Spinal cord (tissue), 10 donors: ENCODE results near the gene PKD1L1. TPM values are rescaled to one million over a fixed set of nuclear protein-coding genes. Genes with fewer than 3 reads are reported as not detected.

Experiments
- DNase-seq, 6 donors: peaks; one replicate each; pipeline versions ENCODE4 v3.0.0 to v3.0.0-alpha.2; 2013 to 2015; ENCODE audit warnings: low spot score in 6 of 6, low read depth in 4 of 6
- H3K27ac ChIP-seq: one replicate; pipeline ENCODE4 v1.5.1; 2013; ENCODE audit warnings: low read depth, low read length, control low read depth
- H3K27me3 ChIP-seq: one replicate; pipeline ENCODE4 v1.6.1; 2013; ENCODE audit warnings: low read length; ENCODE audit not compliant: control insufficient read depth, insufficient read depth
- H3K36me3 ChIP-seq: one replicate; pipeline ENCODE4 v1.6.1; 2013; ENCODE audit warnings: low read length; ENCODE audit not compliant: control insufficient read depth, insufficient read depth
- H3K4me1 ChIP-seq: one replicate; pipeline ENCODE4 v1.6.1; 2013; ENCODE audit warnings: low read length; ENCODE audit not compliant: control insufficient read depth, insufficient read depth
- H3K4me3 ChIP-seq: one replicate; pipeline ENCODE4 v1.5.1; 2013; ENCODE audit warnings: low read depth, low read length, control low read depth
- H3K9me3 ChIP-seq: one replicate; pipeline ENCODE4 v1.6.1; 2013; ENCODE audit warnings: low read length; ENCODE audit not compliant: control insufficient read depth, insufficient read depth
- WGBS: methylation state at CpG from one replicate; pipeline ENCODE4 v1.1.5; 2013; ENCODE audit warnings: missing lambda C conversion rate; ENCODE audit not compliant: insufficient coverage; 5-methylcytosine and 5-hydroxymethylcytosine counted together
- polyA plus RNA-seq, 2 donors: library from polyadenylated mRNA; unstranded; fragments of 120-200 nt; gene quantifications; one replicate each; pipeline ENCODE4 v1.2.1, GENCODE V29; 2013; ENCODE audit not compliant: insufficient read length in 2 of 2
- total RNA-seq, 2 donors: library from RNA; depleted of rRNA in 1 of 2; stranded (reverse); fragments of 120-200 nt in 1 of 2; fragments of >200 nt in 1 of 2; gene quantifications; one replicate each; pipeline versions ENCODE4 v1.2.3 to v1.2.4, GENCODE V29; 2013 to 2014
- donor health status: healthy.

The PKD1L1 gene
- total and polyA plus RNA-seq, 4 donors = 0.44 to 1.4 (median 1.1) TPM

GRCh38 chr7:47746468-47746867 lies 201.8 kb downstream of the PKD1L1 start:
- Histone ChIP-seq H3K4me3 (no peak overlapping the region), H3K36me3 (no peaks in the 10 kb centered on the region), H3K27me3 (no peaks in the 10 kb centered on the region), H3K27ac (no peak overlapping the region), H3K4me1 (peaks cover 5% of the 10 kb centered on the region), H3K9me3 (no peaks in the 10 kb centered on the region)
- WGBS = 94% methylated on average over 3 of the region's 4 CpGs
- no peak for DNase-seq

DNA sequence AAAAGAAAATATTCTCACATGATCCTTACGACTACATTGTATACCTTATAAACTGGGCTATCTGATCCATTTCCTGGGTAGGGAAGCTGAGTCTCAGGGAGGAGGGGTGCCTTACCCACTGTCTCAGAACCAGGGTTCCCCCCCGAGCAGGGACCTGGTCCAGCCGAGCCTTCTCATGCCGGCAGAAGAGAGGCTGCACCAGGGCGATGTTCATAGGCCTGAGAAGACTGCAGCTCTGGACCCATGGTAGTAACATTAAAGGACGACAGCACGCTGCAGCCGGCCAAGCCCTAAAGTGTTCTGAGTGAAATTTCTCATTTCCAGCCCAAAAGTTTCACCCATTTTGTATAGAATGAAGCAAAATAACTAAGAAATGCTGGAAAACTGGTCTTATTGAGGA lies 203.4 kb downstream of the PKD1L1 start:
- no peak overlapping the region for H3K27ac ChIP-seq
- H3K9me3 ChIP-seq = no peaks in the 10 kb centered on the region
- H3K27me3 ChIP-seq = no peaks in the 10 kb centered on the region
- H3K4me3 ChIP-seq = no peak overlapping the region
- H3K36me3 ChIP-seq = no peaks in the 10 kb centered on the region
- peaks cover 6% of the 10 kb centered on the region for H3K4me1 ChIP-seq
- WGBS = 98% methylated on average over 7 of the region's 8 CpGs
- DNase-seq = no peak

GRCh38 chr7:47743965-47744591 lies 204.2 kb downstream of the PKD1L1 start:
- H3K36me3 ChIP-seq = no peaks in the 10 kb centered on the region
- H3K9me3 ChIP-seq = no peaks in the 10 kb centered on the region
- no peak overlapping the region for H3K4me3 ChIP-seq
- H3K27ac ChIP-seq = no peak overlapping the region
- H3K27me3 ChIP-seq = no peaks in the 10 kb centered on the region
- peak in 1 of 6 donors; percentile 23 for DNase-seq
- WGBS = 30% methylated on average over 20 of the region's 25 CpGs
- peaks cover 12% of the 10 kb centered on the region for H3K4me1 ChIP-seq

GRCh38 chr7:47741984-47742383 lies 206.3 kb downstream of the PKD1L1 start:
- no peaks in the 10 kb centered on the region for H3K27me3 ChIP-seq
- H3K4me1 ChIP-seq = peaks cover 18% of the 10 kb centered on the region
- no peak for DNase-seq
- no peak overlapping the region for H3K27ac ChIP-seq
- no peaks in the 10 kb centered on the region for H3K36me3 ChIP-seq
- no peak overlapping the region for H3K4me3 ChIP-seq
- no peaks in the 10 kb centered on the region for H3K9me3 ChIP-seq
- WGBS = 33% methylated on average over 1 of the region's 6 CpGs

DNA sequence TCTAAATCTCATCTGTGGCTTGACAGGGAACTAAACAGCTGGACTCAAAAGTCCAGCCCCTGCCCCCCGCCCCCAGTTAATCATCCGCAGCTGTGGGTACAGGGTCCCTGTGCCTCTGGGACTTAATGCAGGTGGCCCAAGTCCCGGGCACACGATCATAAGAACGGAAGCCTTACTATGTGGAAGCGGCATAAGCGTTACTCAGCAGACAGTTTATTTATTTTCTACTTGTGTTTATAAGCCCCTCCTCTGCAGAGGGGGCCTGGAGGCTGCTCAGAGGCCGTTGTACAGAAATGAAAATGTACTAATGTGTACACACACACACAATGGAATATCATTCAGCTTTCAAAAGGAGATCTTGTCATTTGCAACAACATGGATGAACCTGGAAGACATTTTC lies 208.4 kb downstream of the PKD1L1 start:
- DNase-seq = no peak
- no peaks in the 10 kb centered on the region for H3K36me3 ChIP-seq
- no peaks in the 10 kb centered on the region for H3K27me3 ChIP-seq
- H3K4me3 ChIP-seq = no peak overlapping the region
- H3K27ac ChIP-seq = no peak overlapping the region
- WGBS = 87% methylated on average over 2 of the region's 8 CpGs
- no peaks in the 10 kb centered on the region for H3K9me3 ChIP-seq
- H3K4me1 ChIP-seq = peaks cover 18% of the 10 kb centered on the region

DNA sequence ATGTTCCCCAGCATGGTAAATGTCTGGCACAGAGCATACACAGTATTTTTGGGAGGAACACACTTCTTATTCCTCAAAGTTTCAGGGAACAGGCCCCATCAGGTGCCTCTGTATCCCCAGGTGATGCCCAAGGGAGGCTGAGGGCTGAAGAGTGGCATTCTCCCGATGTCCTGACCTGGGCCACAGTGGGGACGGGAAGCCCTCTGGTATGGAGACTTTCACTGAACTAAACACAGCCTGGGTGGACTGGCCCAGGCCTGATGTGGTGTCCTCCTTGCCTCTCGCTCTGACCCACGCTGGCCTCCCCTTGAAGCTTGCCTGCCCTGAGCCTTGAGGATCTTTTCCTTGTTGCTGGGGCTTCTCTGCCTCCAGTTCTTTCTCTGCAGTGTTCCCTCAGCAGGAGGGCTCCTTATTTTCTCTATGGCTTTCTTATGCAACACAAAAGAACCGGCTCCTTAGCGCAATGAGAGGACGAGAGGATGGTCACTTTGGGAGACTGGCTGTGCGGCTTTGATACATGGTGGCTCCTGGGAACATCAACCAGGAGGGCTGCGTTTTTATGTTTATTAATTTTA lies 208.9 kb downstream of the PKD1L1 start:
- H3K27ac ChIP-seq = no peak overlapping the region
- H3K27me3 ChIP-seq = no peaks in the 10 kb centered on the region
- H3K36me3 ChIP-seq = no peaks in the 10 kb centered on the region
- peaks cover 18% of the 10 kb centered on the region for H3K4me1 ChIP-seq
- WGBS = 89% methylated on average over 4 of the region's 9 CpGs
- DNase-seq = peak in 1 of 6 donors; percentile 36
- H3K9me3 ChIP-seq = no peaks in the 10 kb centered on the region
- no peak overlapping the region for H3K4me3 ChIP-seq

- Histone ChIP-seq H3K27ac (no peak overlapping the region), H3K4me1 (peaks cover 14% of the 10 kb centered on the region), H3K4me3 (no peak overlapping the region), H3K36me3 (no peaks in the 10 kb centered on the region), H3K27me3 (no peaks in the 10 kb centered on the region), H3K9me3 (no peaks in the 10 kb centered on the region)
- no peak for DNase-seq
- WGBS = 68% methylated on average over 5 of the region's 6 CpGs
These were observed 209.6 kb downstream of the PKD1L1 start for GRCh38 chr7:47738563-47739166.

DNA sequence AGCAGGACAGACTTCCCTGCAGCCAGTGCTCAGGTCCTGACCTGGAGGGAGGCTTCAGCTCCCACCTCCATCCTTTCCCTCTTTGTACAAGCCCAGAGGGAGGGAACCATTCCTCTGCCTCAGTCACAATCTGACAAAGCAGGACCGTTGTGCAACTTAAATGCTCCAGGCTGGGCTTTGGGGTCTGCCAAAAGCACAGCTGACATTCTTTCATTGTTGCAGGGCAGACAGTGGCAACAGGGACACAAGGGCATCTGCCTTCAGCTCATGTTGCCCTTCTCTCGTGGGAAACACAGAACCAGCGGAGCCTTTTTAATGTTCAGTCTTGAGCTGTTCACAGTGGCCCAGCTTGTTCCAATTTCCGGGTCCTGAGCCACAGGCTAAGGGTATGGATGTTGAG lies 210.7 kb downstream of the PKD1L1 start:
- WGBS = 39% methylated on average over 3 of the region's 4 CpGs
- Histone ChIP-seq H3K4me1 (peaks cover 14% of the 10 kb centered on the region), H3K27ac (no peak overlapping the region), H3K36me3 (no peaks in the 10 kb centered on the region), H3K27me3 (no peaks in the 10 kb centered on the region), H3K4me3 (no peak overlapping the region), H3K9me3 (no peaks in the 10 kb centered on the region)
- no peak for DNase-seq

DNA sequence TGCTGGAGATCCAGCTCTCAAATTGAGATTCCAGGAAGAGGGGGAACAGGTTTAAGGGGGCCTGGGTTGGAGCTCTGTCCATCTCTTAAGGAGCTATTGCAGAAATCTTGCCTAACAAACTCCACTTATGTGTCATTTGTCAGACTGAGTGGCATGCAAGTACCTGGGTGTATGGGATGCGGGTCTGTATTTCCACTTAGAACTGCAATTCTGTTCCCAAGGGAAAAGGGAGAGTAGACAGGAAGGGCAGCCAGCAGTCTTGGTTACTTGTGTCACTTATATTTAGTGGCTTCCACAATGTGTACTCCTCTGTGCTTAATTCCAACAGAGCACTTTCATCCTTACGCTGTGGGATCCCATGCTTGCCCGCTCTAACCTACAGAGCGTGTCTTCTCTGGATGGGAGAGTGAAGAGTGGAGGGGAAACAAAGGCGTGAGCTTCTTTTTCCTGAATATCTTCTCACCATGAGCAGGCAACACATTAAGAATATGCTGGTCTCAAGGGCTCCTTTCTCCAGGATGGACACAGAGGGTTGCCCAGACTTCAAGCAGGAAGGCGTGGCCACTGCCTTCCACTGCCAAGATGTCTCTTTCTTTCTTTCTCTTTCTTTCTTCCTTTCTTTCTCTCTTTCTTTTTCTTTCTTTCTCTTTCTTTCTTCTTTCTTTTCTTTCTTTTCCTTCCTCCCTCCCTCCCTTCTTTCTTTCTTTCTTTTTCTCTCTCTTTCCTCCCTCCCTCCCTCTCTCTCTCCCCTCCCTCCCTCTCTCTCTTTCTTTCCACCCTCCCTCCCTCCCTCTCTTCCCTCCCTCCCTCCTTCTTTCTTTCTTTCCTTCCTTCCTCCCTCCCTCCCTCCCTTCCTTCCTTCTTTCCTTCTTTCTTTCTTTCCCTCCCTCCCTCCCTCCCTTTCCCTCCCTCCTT lies 212.6 kb downstream of the PKD1L1 start:
- Histone ChIP-seq H3K27ac (no peak overlapping the region), H3K9me3 (no peaks in the 10 kb centered on the region), H3K27me3 (no peaks in the 10 kb centered on the region), H3K4me1 (peaks cover 14% of the 10 kb centered on the region), H3K4me3 (no peak overlapping the region), H3K36me3 (no peaks in the 10 kb centered on the region)
- WGBS = 90% methylated on average over 2 of the region's 6 CpGs
- DNase-seq = no peak
